OCI-LY1 (cell line): ENCODE data around the gene YLPM1.

Source experiments
- CTCF ChIP-seq: fragments of 200-600 bp; sonication (generic), shearing (Covaris generic); IDR thresholded peaks from 2 replicates; pipeline ENCODE4 v1.5.1; 2017; ENCODE audit warnings: mild to moderate bottlenecking, antibody characterized with exemption, low read length, moderate library complexity, mixed read lengths
- EZH2 ChIP-seq: fragments of 200-600 bp; sonication (generic), shearing (Covaris generic); IDR thresholded peaks from 2 replicates; pipeline ENCODE4 v1.8.0; 2017; ENCODE audit warnings: borderline replicate concordance, mixed run types, mild to moderate bottlenecking, antibody characterized with exemption, low read length, moderate library complexity, mixed read lengths

GRCh38 chr14:74732387-74732786, 30.7 kb upstream of the YLPM1 start:
- TF ChIP-seq CTCF (no peak), EZH2 (no peak)
